Embryonic facial prominence (tissue), 1 donor: ENCODE results near the gene MVB12B.

Source experiments
- DNase-seq: peaks from one replicate; pipeline ENCODE4 v3.0.0-alpha.2; 2016; ENCODE audit errors: extremely low spot score

Gene MVB12B

DNA sequence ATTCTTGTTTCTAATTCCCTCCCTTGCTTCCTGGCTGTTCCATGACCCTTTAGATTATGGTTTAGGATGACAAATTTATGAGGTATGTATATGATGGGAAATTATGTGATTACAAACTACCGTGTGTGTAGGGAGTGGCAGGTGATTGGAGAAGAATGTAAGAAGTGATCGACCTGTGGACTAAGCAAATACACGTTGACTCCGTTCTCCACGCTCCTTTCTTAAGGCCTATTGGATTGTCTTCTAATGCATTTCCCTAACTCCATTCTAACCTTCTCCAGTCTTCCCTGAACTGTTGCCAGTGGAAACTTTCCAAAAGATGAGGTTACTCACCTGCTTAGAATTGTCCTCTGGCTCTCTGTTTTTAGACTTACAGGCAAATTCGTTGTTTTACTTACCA, 36.6 kb downstream of the MVB12B start:
- DNase-seq, result no peak

DNA sequence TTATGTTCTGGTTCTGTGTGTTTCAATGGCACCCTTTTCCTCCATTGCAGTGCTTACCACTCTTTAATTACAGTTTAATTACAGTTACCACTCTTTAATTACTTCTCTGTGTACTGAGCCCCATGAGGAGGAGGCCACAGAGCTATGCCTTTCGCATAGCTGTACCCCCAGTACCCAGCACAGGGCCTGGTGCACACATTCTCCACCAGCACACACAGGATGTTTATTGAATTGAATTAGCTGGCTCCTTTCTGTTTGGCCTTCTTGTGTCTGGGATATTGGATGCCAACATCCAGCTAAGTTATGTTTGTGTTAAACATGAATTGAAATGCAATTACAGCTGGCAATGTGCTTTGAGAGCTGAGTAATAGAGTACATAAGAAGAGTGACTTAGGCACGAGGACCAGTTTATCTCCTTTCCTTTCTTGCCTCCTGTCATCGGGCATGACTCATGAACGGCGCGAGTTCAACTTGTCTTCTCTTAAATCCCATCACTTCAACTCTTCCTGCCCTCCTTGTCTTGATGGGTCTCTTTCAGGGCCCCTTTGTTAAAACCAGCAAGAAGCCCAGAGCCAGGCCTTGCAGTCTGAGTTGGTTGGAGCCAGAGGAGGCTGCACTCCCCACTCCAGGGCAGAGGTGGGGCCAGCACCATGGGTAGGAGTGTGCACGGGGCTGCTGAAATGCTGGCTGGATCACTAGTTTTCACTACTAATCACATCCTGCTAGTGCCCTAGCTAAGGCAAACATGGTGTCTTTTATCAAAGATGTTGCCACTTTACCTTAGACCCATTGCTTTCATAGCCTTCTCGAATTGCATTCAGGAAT, 37.4 kb downstream of the MVB12B start:
- no peak for DNase-seq

DNA sequence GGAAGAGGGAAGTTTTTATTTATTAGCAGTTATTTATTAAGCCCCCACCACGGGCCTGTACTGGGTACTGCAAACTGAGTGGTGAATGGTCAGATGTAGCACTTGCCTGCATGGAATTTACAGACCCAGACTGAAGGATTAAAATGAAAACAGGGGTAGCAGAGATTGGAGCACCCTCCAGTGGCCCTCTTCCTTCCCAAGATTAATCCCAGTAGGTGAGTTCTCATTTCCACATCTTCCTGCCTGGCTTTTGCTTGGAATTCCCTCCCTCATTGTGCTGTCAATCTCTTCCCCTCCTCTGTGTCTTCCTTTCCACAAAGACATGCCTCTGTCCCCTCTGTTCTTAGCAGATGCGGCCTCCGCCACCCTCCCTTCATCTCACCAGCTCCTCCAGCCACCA, 39.2 kb downstream of the MVB12B start:
- DNase-seq, result no peak

DNA sequence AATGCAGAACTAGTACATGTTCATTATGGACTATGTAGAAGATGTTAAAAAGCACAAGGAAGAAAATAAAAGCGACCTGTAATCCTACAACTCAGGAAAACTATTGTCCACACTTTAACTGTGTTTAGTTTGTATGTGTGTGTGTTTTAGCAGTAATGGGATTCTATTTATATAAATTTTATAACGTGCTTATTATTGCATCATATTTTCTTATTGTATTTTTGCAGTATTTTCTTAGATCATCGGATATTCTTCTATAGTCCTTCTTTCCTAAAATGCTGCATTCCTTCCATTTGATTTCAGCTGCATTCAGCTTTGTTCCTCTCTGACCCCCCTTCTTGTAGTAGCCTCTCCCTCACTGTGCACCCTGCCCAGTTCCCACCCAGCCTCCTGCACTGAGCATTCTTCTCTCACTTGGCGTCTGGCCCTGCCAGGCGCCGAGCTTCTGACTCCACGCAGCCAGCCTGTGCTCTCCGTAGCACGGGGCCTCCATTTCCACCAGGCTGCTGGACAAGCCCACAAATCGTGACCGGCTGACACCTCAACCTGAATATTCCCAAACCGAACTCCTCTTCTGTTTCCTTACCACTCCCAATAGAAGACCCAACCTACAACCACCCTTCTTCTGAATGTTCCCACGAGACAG, 39.9 kb downstream of the MVB12B start:
- no peak for DNase-seq

DNA sequence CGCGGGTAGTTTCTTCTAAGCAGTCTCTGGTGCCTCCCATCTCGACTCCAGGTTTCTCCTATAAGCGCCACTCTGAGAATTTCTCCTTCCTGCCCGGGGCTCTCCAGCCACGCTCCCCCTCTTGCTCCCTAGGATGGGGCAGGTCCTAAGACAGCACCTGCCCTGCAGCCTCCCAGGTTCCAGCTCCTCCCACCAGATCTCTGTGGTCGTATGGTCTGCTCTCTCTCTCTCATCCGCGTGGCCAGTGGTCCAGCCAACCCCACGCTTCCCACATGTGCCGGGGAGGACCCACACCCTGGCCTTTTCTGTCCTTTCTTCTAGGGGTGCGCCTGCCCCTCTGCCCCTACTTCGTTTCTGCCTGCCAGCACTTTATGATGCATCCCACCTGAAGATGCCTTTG, 40.5 kb downstream of the MVB12B start:
- no peak for DNase-seq

DNA sequence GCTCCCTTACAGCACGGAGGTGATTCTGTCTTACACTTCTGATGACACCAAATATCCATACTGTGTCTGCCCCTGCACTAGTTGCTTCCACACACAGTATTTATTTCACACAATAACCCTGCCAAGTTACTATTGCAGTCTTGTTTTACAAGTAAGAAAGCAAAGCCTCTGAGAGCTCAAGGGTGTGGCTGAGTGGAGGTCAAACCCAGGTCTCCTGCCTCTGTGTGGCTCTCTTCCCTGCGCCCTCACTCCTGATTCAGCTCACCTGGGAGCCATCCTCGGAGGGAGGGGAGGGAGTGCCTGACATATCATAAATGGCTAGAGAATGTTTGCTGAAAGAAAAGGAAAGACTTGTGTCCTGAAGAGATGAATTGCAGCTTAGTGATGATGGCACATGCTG, 41.0 kb downstream of the MVB12B start:
- no peak for DNase-seq

DNA sequence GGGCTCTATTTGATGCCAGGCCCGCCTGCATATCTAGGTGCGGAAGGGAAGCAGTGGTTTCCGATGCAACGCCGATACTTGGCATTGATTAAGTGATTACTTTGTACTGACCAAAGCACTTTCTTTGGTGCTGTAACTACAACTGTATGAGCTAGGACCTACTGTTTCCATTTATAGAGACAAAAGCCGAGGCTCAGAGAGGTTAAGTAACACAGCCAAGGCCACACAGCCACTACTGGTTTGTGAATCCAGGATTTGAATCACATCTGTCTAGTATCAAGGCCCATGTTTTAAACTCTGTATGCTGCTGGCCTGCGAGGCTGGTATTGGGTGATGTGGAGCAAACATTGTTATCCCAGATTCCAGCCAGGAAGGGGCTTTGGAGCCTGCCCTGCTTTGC, 41.4 kb downstream of the MVB12B start:
- DNase-seq, result no peak

DNA sequence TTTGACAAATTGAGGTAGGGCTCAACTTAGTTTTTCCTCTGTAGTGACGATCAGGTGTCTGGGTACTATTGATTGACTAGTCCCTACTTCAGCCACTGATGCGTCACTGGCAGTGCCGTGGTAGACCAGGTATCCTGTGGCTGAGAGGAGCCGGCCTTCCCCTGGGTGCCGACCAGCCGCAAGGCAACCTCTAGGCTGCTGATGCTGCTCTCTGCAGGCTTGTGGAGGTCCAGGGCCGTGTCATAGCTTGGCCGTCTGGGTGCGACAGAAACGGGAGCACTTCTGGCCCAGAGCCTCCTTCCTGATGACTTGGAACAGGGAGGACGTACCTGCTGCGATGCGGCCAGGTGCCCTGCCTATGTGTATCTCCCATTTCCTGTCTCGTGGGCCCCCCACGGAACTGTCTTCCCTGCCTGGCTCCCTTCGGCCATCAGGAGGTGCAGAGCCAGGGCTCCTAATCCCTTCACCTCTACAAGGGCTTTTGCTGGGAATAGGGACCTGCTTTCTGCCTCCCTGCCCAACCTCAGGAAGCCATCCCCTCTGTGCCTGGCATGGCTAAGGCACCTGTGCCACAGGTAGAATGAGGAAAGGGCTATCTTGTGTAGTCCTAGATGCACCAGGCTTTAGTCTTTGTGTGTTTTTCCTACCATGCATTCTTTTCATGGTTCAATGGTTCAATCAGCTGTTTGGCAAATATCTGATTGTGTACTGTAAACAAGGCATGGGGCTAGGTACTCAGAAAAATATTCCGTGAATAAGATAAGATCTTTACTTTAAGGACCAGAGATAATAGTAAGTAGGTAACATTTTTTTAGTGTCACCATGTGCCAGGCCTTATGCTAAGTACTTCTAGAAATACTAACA, 44.6 kb downstream of the MVB12B start:
- DNase-seq, result no peak

DNA sequence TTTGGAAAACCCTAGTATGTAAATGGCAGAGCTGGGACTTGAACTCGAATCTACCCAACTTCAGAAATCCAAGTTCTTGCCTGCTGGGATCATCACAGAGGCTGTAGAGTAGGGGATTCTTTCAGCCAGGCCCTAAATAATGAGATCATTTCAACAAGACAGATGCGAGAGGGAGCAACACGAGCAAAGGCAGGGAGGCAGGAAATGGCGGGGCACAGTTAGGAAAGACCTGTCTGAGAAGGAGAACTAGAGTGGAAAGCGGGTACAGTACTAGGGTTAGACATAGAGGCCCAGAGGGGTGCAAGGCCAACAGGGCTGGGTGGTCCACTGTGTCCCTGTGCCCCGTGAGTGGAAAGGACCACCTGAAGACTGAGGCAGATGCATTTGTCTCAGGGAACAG, 46.1 kb downstream of the MVB12B start:
- DNase-seq, result no peak

DNA sequence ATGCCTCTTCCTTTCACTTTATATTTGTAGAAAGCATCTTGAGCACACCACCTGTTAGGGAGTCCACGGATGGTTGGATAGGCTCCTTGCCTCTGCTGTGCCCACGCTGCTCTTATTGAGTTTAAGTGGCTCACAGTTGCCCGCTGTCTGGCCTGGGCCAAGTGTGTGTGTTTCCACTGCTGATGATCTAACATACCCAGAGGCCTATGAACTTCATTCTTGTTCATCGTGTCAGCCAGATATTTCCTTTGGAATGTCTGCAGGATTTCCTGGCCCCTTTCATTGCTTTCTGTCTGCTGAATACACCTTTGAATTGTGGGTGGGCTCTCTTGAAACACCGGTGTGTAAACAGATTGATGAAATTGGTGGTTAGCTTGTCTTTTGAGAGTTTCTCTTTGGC, 46.6 kb downstream of the MVB12B start:
- DNase-seq, result no peak

DNA sequence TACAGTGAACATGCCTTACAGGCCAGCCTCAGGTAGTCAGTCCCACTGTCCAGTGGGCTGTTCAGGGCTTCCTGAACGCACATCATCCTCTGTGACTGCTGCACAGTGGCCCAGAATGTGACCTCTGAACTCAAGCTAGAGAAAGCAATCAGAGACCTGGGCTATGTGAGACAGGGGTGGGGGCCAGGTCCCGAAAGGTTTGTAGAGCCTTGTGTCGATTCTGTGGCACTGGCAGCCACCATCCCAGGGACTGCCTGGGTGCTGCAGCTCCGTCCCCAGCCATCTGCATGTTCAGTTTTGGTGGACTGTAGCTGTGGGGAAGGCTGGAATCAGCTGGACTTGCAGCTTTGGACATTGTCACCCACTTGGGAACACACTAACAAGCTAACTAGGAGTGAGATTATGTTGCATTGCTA, 47.7 kb downstream of the MVB12B start:
- no peak for DNase-seq

DNA sequence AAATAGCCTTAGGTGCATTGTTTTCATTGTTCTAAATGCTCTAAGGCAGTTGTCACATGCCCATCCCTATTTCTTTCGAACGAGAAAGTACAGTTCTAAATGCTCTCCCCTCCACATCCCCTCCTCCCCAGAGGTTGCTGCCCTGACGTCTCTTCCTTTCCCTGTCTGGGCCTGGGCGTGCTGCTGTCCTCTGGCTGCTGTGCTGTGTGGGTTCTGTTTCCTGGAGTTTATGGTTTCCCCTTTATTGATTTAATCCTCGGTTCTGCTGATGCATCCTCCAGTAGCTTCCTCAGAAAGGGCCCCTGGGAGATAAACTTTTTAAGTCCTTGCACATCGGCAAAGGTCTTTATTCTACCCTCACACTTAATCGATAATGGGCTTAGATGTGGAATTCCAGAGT, 48.8 kb downstream of the MVB12B start:
- DNase-seq, result no peak

DNA sequence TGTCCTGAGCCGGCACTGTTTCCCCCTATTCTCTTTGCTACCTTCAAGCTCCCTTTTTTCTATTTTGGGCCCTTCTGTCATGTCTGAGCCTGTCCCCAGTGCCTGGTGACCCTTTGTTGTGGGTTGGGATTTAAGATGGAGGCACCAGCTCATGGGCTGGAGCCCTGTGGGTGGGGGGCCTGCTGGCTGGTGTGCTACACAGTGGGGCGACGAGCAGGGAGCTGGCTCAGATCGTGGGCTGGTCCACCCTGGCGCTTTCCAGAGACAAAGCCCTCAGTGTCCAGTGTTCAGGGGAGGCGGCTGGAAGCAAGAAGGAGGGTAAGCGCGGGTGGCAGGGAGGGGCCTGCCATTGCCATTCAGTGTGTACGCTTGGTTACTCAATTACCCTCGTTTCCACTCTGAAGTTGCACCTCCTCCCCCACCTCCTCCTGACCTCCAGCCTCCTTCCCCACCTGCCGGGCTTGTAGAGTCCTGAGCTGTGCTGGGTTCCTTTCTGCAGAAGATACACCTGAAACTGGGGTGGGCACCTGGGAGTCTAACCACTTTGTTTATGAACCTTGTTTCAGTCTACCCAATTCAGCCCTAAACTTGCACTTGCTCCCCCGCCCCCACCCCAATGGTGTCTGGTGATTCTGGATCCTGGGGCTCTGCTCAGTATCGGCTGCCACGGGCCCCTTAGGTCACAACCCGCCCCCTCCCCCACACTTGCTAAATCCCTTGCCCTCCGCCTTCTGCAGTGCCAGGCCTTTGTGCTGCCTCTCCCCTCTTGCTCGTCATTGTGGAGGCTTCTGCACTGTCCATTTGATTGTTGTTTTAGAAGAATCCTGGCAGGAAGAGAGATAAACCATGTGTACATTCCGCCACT, 49.9 kb downstream of the MVB12B start:
- no peak for DNase-seq

DNA sequence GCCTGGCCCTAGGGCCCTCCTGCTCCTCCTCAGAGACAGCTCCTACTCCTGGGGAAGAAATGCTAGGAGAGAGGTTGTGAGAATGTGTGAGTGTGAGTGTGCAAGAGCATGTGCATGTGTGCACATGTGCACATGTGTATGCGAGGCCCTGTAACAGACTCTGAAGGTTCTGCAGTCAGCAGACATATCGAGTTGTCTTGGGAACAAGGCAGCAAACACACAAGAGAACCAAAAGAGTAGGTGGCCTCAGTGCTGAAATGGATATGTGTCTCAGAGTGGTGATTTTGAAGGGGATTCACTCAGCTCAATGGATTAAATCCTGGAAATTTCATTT, 50.5 kb downstream of the MVB12B start:
- DNase-seq, result no peak

DNA sequence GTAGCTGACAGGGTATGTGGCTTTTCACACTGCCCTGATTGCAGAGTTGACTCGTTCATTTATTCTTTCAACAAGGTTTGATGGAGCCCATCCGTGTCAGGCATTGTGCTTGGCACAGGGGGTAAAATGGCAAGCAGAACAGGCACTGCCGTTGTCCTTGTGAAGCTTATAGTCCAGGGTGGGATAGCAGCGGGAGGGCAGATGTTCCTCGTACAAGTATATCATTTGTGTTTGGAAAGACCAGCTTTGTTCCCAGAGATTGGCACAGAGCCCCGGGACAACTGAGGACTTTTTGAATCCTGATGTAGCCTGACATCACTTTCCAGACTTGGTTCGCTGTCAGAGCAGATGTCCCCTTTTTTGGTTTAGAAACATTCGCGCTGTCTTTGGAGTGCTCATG, 50.9 kb downstream of the MVB12B start:
- DNase-seq, result no peak

DNA sequence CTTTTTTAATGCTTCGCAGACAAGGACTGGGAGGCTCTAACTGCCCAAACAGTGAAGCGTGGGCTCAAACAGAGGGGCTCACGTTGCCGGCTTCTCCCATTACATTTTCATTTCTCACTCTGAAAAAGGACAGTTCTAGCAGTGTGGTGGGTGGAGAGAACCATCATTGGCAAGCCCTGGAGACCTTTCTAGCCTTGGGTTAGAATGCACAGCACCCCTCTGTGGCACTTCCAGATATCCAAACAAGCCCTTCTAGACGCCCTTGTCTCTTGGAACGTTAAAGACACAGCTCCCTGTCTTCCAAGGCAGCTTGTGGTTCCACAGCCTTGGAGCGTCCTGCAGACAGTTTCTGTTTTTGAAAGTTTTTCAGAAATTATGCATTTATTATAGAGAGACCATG, 52.1 kb downstream of the MVB12B start:
- DNase-seq, result no peak

DNA sequence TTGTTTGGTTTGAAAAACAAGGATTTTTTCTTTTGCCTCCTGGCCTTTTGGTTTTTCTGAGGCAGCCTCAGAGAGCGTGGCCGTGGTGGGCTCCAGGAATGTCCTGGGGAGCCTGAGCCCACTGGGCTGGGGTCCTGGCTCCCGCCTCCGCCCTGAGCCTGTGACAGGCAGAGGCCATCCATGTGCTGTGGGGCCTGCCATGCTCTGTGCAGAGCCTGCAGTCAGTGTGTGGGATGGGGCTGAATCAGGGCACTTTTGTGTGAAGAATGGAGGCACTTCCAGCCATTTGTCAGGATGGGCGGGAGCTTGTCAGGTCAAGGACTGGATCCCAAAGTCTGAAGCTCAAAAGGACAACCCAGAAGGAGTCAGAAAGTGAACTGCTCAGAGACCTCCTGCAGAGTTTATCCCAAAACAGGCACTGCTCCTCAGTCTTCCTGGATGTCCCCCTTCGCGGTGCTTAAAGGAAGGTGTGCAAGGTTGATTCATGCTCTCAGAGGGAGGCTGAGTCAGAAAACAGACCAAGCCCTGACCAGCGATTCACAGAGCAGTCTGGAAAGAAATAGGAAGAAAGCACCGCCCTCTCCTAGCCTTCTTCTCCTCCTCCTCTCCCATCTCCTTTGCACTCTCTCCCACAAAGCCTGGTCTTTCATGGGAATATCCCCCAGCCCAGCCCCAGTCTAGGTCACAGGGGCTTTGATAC, 53.2 kb downstream of the MVB12B start:
- no peak for DNase-seq

DNA sequence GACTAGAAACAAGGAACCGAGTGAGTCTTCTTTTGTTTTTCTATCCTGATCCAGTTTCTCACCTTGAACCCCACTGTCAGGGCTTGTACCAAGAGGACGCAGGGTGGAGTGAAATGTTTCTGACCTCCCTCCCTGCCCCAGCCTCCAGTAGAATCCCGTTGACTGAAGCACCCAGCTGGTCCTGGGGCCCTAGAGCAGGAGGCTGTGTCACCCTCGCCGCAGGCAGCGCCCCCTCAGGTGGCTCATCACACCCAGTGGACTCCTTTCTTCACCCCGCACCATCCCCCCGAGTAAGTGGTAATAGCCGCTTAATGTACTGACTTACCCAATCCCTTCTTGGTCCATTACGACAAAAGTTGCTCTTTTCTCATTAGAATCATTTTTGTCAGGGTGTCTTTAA, 53.8 kb downstream of the MVB12B start:
- DNase-seq, result no peak

DNA sequence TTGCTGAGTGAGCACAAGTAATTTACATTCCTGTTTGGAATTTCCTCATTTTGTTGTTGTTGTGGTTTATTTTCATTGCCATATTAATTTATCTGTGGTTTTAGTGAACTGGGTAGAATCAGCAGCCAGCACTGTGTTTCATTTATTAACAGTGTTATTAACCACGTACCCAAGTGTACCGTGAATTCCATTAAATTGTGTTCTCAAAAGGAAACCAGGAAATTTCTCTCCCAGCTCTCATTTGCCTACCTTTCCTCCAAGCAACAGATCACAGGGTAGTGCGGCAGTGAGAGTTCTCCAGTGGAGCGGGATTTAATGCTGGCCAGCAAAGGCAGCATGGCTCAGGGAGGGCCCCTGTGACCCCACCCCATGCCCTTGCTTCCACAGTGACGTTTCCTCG, 54.6 kb downstream of the MVB12B start:
- no peak for DNase-seq

DNA sequence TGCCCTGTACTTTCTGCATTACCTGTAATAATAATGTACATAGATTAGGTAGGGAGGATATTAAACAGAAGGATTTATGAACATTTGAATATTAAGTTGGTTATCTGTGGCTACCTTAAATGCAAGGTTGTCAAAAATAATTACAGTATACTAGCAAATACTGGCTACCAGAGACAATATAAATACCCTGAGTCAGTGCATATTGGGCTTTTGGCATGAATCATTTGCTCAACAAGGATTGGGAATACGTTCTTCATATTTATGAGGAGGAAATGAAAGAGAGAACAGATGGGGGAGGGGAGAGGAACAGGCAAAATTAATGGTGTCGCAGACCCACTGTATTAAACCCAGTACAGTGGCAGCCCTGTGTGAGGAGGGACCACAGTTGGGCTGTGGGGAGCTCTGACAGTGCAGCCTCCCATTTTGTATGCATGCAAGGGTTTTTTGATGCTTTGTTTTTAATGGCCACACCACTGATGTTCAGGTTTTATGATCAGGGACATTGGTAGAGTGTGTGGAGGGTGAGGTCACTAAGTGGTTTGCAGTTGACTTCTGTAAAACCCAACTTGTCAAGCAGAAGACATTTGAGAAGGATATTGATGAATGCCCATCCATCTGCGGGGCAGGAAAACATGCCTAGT, 56.9 kb downstream of the MVB12B start:
- DNase-seq, result no peak

DNA sequence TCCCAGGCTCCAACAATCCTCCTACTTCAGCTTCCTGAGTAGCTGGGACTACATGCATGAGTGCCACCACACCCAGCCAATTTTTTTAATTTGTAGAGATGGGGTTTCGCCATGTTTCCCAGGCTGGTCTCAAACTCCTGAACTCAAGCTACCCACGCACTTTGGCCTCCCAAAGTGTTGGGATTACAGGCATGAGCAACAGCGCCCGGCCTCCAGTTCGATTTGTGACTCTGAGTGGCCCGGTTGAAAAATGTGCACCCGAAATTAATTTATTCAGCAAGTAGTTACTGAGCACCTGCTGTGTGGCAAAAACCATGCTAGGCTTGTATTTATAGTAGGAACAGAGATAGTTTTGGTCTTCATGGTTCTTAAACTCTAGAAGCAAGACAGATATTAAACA, 58.3 kb downstream of the MVB12B start:
- DNase-seq, result no peak
